Stomach smooth muscle (tissue), 2 donors: ENCODE results near the gene WDR19.
"Not testable (repeated sequence)": the region's sequence is repeated elsewhere in the genome, so short reads cannot be mapped to it uniquely, and the experiment has no call there.

Experiments
- H3K27ac ChIP-seq: one replicate; pipeline ENCODE4 v1.7.0; 2013; ENCODE audit warnings: mild to moderate bottlenecking, low read length, inconsistent platforms
- H3K27me3 ChIP-seq, 2 donors: one replicate each; pipeline ENCODE4 v1.7.0; 2013; ENCODE audit warnings: low read length in 2 of 2; ENCODE audit not compliant: insufficient read depth in 2 of 2, control insufficient read depth in 1 of 2
- H3K36me3 ChIP-seq, 2 donors: one replicate each; pipeline ENCODE4 v1.7.0; 2013; ENCODE audit warnings: low read length in 2 of 2; ENCODE audit not compliant: control insufficient read depth in 2 of 2, insufficient read depth in 2 of 2
- H3K4me1 ChIP-seq: one replicate; pipeline ENCODE4 v1.7.0; 2013; ENCODE audit warnings: low read length; ENCODE audit not compliant: control insufficient read depth, insufficient read depth
- H3K4me3 ChIP-seq, 2 donors: one replicate each; pipeline ENCODE4 v1.7.0; 2013; ENCODE audit warnings: low read length in 2 of 2
- H3K9ac ChIP-seq, 2 donors: one replicate each; pipeline ENCODE4 v1.7.0; 2013; ENCODE audit warnings: low read length in 2 of 2, mild to moderate bottlenecking in 1 of 2
- H3K9me3 ChIP-seq, 2 donors: one replicate each; pipeline ENCODE4 v1.7.0; 2013; ENCODE audit warnings: low read length in 2 of 2; ENCODE audit not compliant: control insufficient read depth in 2 of 2
- donor health status: healthy.
- donor health status: Pancreatic carcinoma.

WDR19 gene

GRCh38 chr4:39181905-39182638 lies at the start of gene WDR19:
WDR19 (plus strand) TSS chr4:39182529; CDS start chr4:39182558, 29 bp downstream.
- Histone ChIP-seq H3K27me3 (no peaks in the 10 kb centered on the region), H3K36me3 (peaks cover 0 to 2% of the 10 kb centered on the region in 2 donors), H3K4me1 (no peaks in the 10 kb centered on the region), H3K9me3 (no peaks in the 10 kb centered on the region), H3K9ac (peak within 1 kb of the TSS; percentile 76 to 85), H3K4me3 (peak within 1 kb of the TSS; percentile 93 to 95), H3K27ac (peak within 1 kb of the TSS; percentile 66)

GRCh38 chr4:39133623-39134022 lies 48.7 kb upstream of the WDR19 start:
- Histone ChIP-seq H3K9me3 (no peaks in the 10 kb centered on the region), H3K4me1 (peaks cover 7% of the 10 kb centered on the region), H3K27me3 (no peaks in the 10 kb centered on the region), H3K36me3 (no peaks in the 10 kb centered on the region), H3K4me3 (no peak overlapping the region), H3K9ac (no peak overlapping the region), H3K27ac (no peak overlapping the region)

DNA sequence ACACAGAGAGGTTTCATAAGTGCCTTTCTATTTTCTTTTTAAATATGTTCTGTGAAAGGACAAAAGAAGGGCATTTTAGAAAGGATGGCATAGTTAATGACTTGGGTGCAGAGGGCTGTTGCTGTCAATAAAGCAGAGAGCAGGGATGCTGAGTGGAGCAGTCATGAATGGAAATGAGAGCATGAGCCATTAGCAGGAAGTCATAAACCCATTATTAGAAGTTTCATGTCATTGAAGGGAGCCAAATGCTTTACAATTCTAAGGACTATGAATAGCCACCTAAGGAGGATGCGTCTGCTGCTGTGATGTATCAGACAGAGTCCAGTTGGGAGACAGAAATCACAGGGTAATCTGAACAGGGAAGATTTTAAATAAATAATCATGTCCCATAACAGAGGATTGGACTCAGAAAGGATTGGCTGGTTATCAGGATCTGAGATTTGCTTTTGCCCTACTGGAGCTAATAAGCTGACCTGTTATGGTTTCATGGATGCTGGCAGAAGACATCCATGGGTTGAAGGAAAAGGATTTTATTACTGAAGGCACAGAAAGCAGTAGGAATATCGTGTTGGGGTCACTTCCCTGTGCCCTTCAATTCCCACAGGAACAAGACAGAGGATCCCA lies 47.5 kb upstream of the WDR19 start:
- Histone ChIP-seq H3K4me3 (peak overlapping the region; percentile 55 to 63), H3K27me3 (no peaks in the 10 kb centered on the region), H3K27ac (no peak overlapping the region), H3K9me3 (no peaks in the 10 kb centered on the region), H3K36me3 (no peaks in the 10 kb centered on the region), H3K4me1 (peaks cover 7% of the 10 kb centered on the region), H3K9ac (no peak overlapping the region)

- not testable (repeated sequence) for H3K4me1 ChIP-seq, H3K36me3 ChIP-seq, H3K27me3 ChIP-seq, H3K27ac ChIP-seq, H3K4me3 ChIP-seq, H3K9me3 ChIP-seq, H3K9ac ChIP-seq
Measured at GRCh38 chr4:39138227-39138626, 44.1 kb upstream of the WDR19 start.

GRCh38 chr4:39146211-39146610 lies 36.1 kb upstream of the WDR19 start:
- no peak overlapping the region for H3K27ac ChIP-seq
- H3K27me3 ChIP-seq = no peaks in the 10 kb centered on the region
- no peaks in the 10 kb centered on the region for H3K36me3 ChIP-seq
- H3K9ac ChIP-seq = no peak overlapping the region
- no peaks in the 10 kb centered on the region for H3K9me3 ChIP-seq
- H3K4me3 ChIP-seq = no peak overlapping the region
- no peaks in the 10 kb centered on the region for H3K4me1 ChIP-seq

GRCh38 chr4:39154009-39154408 lies 28.3 kb upstream of the WDR19 start:
- Histone ChIP-seq H3K27ac (no peak overlapping the region), H3K4me3 (no peak overlapping the region), H3K27me3 (no peaks in the 10 kb centered on the region), H3K36me3 (no peaks in the 10 kb centered on the region), H3K4me1 (no peaks in the 10 kb centered on the region), H3K9me3 (no peaks in the 10 kb centered on the region), H3K9ac (no peak overlapping the region)

DNA sequence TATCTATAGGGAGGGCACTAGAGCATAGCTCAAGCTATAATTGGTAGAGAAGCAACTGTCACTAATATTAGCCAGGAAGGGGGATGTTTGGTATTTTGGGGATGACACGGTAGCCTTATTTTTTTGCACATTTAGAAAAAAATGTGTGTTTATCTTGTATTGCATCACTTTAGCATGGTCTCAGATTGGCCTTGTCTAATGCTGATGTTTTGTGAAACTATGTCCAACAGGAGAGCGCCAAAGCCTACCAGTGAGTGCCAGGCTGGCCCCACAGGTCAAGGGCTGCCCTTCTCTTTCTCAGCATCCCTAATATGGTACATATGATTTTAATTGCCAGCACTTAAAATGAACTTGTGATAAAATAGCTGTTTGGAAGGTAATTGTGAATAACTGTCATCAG lies 24.8 kb upstream of the WDR19 start:
- Histone ChIP-seq H3K27me3 (no peaks in the 10 kb centered on the region), H3K27ac (no peak overlapping the region), H3K4me1 (no peaks in the 10 kb centered on the region), H3K9me3 (no peaks in the 10 kb centered on the region), H3K9ac (no peak overlapping the region), H3K4me3 (no peak overlapping the region), H3K36me3 (no peaks in the 10 kb centered on the region)

- Histone ChIP-seq H3K9ac (no peak overlapping the region), H3K27me3 (no peaks in the 10 kb centered on the region), H3K27ac (no peak overlapping the region), H3K36me3 (no peaks in the 10 kb centered on the region), H3K4me1 (no peaks in the 10 kb centered on the region), H3K9me3 (no peaks in the 10 kb centered on the region), H3K4me3 (no peak overlapping the region)
Measured at GRCh38 chr4:39166177-39166576, 16.2 kb upstream of the WDR19 start.

DNA sequence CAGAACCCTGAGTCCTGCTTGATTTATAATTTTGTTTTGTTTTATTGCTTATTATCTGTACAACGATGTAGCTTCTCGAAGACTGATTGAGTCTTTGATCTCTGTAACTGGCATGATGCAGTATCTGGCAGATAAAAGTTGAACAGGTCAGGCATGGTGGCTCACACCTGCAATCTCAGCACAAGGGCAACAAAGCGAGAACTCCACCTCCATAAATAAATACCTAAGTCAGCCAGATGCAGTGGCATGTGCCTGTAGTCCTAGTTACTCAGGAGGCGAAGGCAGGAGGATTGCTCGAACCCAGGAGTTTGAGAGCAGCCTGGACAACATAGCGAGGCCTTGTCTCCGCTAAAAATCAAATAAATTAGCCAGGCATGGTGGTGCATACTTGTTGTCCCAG lies 15.7 kb upstream of the WDR19 start:
- Histone ChIP-seq H3K4me3 (no peak overlapping the region), H3K36me3 (no peaks in the 10 kb centered on the region), H3K4me1 (no peaks in the 10 kb centered on the region), H3K27me3 (no peaks in the 10 kb centered on the region), H3K9me3 (no peaks in the 10 kb centered on the region), H3K27ac (no peak overlapping the region), H3K9ac (no peak overlapping the region)

DNA sequence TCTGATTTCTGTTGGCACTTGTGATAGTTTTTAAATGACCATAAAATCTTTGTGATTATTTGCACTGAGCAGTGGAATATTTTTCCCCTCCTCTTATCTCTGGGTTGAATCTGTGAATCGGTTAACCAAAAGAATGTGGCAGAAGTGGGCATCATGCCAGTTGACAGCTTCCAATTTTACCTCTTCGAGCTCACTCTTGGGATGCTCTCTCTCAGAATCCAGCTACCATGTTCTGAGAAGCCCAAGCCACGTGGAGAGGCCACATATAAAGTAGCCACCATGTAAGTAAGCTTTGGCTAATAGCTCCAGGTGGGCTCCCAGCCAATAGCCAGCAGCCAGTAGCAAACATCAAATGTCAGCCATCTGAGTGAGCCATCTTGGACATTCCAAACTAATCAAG lies 12.9 kb upstream of the WDR19 start:
- Histone ChIP-seq H3K9ac (no peak overlapping the region), H3K4me1 (no peaks in the 10 kb centered on the region), H3K36me3 (no peaks in the 10 kb centered on the region), H3K4me3 (no peak overlapping the region), H3K27me3 (no peaks in the 10 kb centered on the region), H3K9me3 (no peaks in the 10 kb centered on the region), H3K27ac (no peak overlapping the region)

DNA sequence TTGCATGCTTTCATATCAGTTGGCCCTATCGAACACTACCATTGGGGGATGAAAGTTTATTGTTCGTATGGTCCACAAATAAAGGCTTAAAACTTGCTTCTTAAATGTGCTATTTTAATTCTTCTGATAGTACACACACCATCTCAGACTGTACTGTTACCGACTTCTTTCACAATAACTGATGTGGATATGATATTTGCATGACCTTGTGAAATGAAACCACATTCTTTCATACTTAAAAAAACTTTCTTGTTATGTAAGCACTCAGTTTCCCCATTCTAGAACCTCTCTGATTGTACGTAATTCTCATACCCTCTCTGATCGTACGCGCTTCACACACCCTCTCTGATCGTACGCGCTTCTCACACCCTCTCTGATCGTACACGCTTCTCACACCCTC lies 12.0 kb upstream of the WDR19 start:
- Histone ChIP-seq H3K9ac (no peak overlapping the region), H3K27ac (no peak overlapping the region), H3K9me3 (no peaks in the 10 kb centered on the region), H3K4me1 (no peaks in the 10 kb centered on the region), H3K36me3 (no peaks in the 10 kb centered on the region), H3K27me3 (no peaks in the 10 kb centered on the region), H3K4me3 (no peak overlapping the region)
